HepG2 (cell line): Measurements from ENCODE around the gene TUBA4A. TPM values are rescaled to one million over a fixed set of nuclear protein-coding genes. Genes with fewer than 3 reads are reported as not detected.

Source experiments
- CEBPG ChIP-seq: IDR thresholded peaks from 2 replicates; pipeline ENCODE4 v1.6.1; 2016
- FOXA3 ChIP-seq: IDR thresholded peaks from 2 replicates; pipeline ENCODE4 v1.6.1; 2016; ENCODE audit warnings: missing genetic modification reagents, missing compliant biosample characterization
- REL ChIP-seq: sonication (generic); formaldehyde crosslinking; conservative IDR thresholded peaks from 2 replicates; pipeline ENCODE4 v1.8.0; 2022; ENCODE audit warnings: mild to moderate bottlenecking, missing genetic modification reagents, moderate library complexity
- REXO4 ChIP-seq: sonication (generic); formaldehyde crosslinking; IDR thresholded peaks from 2 replicates; pipeline ENCODE4 v1.8.0; 2022; ENCODE audit warnings: missing genetic modification reagents, mild to moderate bottlenecking, borderline replicate concordance
- SALL1 ChIP-seq: sonication (generic); formaldehyde crosslinking; IDR thresholded peaks from 2 replicates; pipeline ENCODE4 v1.8.0; 2022; ENCODE audit warnings: mild to moderate bottlenecking, missing genetic modification reagents
- SMAD9 ChIP-seq: sonication (generic); formaldehyde crosslinking; IDR thresholded peaks from 2 replicates; pipeline ENCODE4 v1.5.1; 2020; ENCODE audit warnings: mild to moderate bottlenecking, missing genetic modification reagents
- STAG1 ChIP-seq: sonication (generic); formaldehyde crosslinking; IDR thresholded peaks from 2 replicates; pipeline ENCODE4 v1.4.0; 2020; ENCODE audit warnings: missing genetic modification reagents
- TBL1XR1 ChIP-seq: fragments of 150-350 bp; IDR thresholded peaks from 2 replicates; pipeline ENCODE4 v1.6.1; 2014; ENCODE audit warnings: borderline replicate concordance, low read length; ENCODE audit not compliant: partially characterized antibody
- YEATS2 ChIP-seq: sonication (generic); formaldehyde crosslinking; IDR thresholded peaks from 2 replicates; pipeline ENCODE4 v1.4.0; 2020; ENCODE audit warnings: missing genetic modification reagents, borderline replicate concordance
- ZNF550 ChIP-seq: sonication (generic); formaldehyde crosslinking; IDR thresholded peaks from 2 replicates; pipeline ENCODE4 v1.4.0; 2020; ENCODE audit warnings: mild to moderate bottlenecking, missing genetic modification reagents, borderline replicate concordance
- ZSCAN29 ChIP-seq: sonication (generic); formaldehyde crosslinking; conservative IDR thresholded peaks from 2 replicates; pipeline ENCODE4 v1.4.0; 2020; ENCODE audit warnings: mild to moderate bottlenecking, missing genetic modification reagents
- polyA plus RNA-seq, 8 experiments: library from polyadenylated mRNA; depleted of rRNA in 3 of 8; stranded (reverse) in 7 of 8; unstranded in 1 of 8; fragments of >200 nt; fragmentation: Illumina TruSeq in 4 of 8; extraction: Trizol in 4 of 8; gene quantifications; 2 replicates each; pipeline versions ENCODE4 v1.2.1 to v1.2.3, GENCODE V29; 2011 to 2016; ENCODE audit warnings: low read depth in 4 of 8, missing spikeins in 1 of 8, mixed read lengths in 1 of 8; ENCODE audit not compliant: insufficient read depth in 1 of 8
- total RNA-seq, 5 experiments: library from RNA; depleted of rRNA; stranded (reverse); fragments of >200 nt; fragmentation: Illumina TruSeq; extraction: Trizol; gene quantifications; 2 replicates each; pipeline ENCODE4 v1.2.3, GENCODE V29; 2016; ENCODE audit warnings: low read depth in 1 of 5
- TF ChIP-seq, protein P1 (sequence below): IDR thresholded peaks from 2 replicates; pipeline ENCODE4 v1.6.1; 2018; ENCODE audit warnings: missing genetic modification reagents, mild to moderate bottlenecking, missing compliant biosample characterization
- TF ChIP-seq, protein P2 (sequence below): sonication (generic); formaldehyde crosslinking; IDR thresholded peaks from 2 replicates; pipeline ENCODE4 v1.4.0; 2020; ENCODE audit warnings: missing genetic modification reagents
- TF ChIP-seq, protein P3 (sequence below): sonication (generic); formaldehyde crosslinking; IDR thresholded peaks from 2 replicates; pipeline ENCODE4 v1.9.0; 2022; ENCODE audit warnings: low read depth, missing genetic modification reagents

The TUBA4A gene
- total and polyA plus RNA-seq, 2 of the 13 experiments (the other 11 are each of a cell fraction or from before 2014, with no cell fraction given) = 1.3 to 12.7 TPM

DNA sequence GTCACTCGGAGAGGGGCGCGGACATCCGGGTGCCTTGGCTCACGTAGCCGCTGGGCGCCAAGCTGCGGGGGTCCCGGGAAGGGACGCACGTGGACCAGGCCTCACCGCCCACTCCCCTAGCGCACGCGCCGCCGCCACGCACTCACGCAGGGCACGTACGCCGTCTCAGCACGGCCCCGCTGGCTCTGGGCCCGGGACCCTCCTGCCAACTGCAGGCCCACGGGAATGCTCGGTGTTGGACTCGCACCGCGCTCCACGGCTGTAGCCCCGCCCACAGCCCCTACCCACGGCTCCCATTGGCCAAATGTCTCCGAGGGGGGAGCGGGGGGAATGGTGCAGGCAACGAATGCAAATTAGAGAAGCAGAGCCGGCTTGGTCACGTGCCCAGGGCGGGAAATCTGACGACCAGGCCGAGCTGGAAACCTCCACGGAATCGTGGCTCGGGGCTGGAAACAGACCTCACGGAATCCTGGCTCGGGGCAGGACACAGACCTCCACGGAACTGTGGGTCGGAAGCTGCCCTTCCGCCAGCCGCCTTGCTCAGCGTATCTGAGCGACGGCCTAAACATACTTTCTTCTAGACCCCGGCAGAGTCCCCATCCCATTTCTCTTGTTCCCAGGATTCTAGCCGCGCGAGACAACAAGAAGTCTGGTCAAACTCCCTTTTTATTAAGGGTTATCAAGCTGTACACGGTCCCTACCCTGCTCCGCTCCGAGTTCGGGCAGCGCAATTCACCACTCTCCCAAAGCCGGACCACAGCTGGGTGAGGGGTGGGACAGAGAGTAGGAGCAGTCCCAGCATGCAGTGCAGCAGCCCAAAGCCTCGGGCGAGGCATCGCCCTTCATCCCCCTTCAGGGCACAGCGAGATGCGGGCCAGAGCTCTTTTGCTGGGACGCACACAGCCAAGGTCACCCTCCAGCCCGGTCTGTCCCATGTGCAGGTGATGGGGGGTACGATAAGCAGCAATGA, 34.7 kb downstream of the TUBA4A start, which contains the start of gene ABCB6 (continued):
- TF ChIP-seq, protein P1, sequence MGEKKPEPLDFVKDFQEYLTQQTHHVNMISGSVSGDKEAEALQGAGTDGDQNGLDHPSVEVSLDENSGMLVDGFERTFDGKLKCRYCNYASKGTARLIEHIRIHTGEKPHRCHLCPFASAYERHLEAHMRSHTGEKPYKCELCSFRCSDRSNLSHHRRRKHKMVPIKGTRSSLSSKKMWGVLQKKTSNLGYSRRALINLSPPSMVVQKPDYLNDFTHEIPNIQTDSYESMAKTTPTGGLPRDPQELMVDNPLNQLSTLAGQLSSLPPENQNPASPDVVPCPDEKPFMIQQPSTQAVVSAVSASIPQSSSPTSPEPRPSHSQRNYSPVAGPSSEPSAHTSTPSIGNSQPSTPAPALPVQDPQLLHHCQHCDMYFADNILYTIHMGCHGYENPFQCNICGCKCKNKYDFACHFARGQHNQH (CRISPR knock-in tag) = peak; percentile 94
- TF ChIP-seq STAG1 (CRISPR knock-in tag) (peak; percentile 37), ZSCAN29 (CRISPR knock-in tag) (no peak), ZNF550 (peak; percentile 59; the same call in 1 of the 2 replicates), YEATS2 (CRISPR knock-in tag) (peak; percentile 94), FOXA3 (CRISPR knock-in tag) (peak; percentile 71), SALL1 (CRISPR knock-in tag) (peak; percentile 96), CEBPG (CRISPR knock-in tag) (peak; percentile 30; the same call in 1 of the 2 replicates), SMAD9 (peak; percentile 94), REL (no peak; the same call in 1 of the 2 replicates), REXO4 (CRISPR knock-in tag) (no peak), TBL1XR1 (no peak)
- TF ChIP-seq, protein P2, sequence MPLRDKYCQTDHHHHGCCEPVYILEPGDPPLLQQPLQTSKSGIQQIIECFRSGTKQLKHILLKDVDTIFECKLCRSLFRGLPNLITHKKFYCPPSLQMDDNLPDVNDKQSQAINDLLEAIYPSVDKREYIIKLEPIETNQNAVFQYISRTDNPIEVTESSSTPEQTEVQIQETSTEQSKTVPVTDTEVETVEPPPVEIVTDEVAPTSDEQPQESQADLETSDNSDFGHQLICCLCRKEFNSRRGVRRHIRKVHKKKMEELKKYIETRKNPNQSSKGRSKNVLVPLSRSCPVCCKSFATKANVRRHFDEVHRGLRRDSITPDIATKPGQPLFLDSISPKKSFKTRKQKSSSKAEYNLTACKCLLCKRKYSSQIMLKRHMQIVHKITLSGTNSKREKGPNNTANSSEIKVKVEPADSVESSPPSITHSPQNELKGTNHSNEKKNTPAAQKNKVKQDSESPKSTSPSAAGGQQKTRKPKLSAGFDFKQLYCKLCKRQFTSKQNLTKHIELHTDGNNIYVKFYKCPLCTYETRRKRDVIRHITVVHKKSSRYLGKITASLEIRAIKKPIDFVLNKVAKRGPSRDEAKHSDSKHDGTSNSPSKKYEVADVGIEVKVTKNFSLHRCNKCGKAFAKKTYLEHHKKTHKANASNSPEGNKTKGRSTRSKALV (CRISPR knock-in tag) = peak; percentile 80; the same call in 1 of the 2 replicates
- TF ChIP-seq, protein P3, sequence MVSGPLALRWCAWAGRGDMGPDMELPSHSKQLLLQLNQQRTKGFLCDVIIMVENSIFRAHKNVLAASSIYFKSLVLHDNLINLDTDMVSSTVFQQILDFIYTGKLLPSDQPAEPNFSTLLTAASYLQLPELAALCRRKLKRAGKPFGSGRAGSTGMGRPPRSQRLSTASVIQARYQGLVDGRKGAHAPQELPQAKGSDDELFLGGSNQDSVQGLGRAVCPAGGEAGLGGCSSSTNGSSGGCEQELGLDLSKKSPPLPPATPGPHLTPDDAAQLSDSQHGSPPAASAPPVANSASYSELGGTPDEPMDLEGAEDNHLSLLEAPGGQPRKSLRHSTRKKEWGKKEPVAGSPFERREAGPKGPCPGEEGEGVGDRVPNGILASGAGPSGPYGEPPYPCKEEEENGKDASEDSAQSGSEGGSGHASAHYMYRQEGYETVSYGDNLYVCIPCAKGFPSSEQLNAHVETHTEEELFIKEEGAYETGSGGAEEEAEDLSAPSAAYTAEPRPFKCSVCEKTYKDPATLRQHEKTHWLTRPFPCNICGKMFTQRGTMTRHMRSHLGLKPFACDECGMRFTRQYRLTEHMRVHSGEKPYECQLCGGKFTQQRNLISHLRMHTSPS (CRISPR knock-in tag) = peak; percentile 34
